CD4-positive, alpha-beta T cell treated with Interleukin-15 for 4 hours (primary cell): Measurements from ENCODE around the gene POLE3.
"Not testable (repeated sequence)": the region's sequence is repeated elsewhere in the genome, so short reads cannot be mapped to it uniquely, and the experiment has no call there.

Experiments
- DNase-seq: peaks from one replicate; pipeline ENCODE4 v3.0.0-alpha.2; 2020; ENCODE audit warnings: low spot score

The POLE3 gene, protein sequence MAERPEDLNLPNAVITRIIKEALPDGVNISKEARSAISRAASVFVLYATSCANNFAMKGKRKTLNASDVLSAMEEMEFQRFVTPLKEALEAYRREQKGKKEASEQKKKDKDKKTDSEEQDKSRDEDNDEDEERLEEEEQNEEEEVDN

GRCh38 chr9:113410207-113410864 is at the start of gene POLE3, which contains the start of gene C9orf43:
POLE3 (minus strand) TSS chr9:113410675; CDS start chr9:113410293, 382 bp downstream.
C9orf43 (plus strand) TSS chr9:113410747; CDS start chr9:113413494, 2,747 bp downstream.
- DNase-seq: peak; percentile 93

DNA sequence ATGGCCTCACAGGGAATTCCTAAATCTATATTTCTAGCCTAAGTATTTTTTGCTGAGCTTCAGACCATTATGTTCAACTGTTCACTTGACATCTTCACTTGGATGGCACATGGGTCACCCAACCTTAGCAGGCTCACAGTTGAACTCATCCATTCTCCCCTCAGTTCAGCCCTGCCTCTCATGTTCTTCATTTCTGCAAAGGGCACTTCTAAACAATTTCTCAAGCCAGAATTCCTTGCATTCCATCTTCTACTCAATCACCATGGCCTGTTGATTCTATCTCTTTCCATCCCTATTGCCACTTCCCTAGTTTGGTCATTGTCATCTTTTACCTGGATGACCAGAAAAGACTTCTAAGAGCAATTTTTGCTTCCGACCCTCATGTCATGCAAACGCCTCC is 45.8 kb upstream of the POLE3 start:
- no peak for DNase-seq

DNA sequence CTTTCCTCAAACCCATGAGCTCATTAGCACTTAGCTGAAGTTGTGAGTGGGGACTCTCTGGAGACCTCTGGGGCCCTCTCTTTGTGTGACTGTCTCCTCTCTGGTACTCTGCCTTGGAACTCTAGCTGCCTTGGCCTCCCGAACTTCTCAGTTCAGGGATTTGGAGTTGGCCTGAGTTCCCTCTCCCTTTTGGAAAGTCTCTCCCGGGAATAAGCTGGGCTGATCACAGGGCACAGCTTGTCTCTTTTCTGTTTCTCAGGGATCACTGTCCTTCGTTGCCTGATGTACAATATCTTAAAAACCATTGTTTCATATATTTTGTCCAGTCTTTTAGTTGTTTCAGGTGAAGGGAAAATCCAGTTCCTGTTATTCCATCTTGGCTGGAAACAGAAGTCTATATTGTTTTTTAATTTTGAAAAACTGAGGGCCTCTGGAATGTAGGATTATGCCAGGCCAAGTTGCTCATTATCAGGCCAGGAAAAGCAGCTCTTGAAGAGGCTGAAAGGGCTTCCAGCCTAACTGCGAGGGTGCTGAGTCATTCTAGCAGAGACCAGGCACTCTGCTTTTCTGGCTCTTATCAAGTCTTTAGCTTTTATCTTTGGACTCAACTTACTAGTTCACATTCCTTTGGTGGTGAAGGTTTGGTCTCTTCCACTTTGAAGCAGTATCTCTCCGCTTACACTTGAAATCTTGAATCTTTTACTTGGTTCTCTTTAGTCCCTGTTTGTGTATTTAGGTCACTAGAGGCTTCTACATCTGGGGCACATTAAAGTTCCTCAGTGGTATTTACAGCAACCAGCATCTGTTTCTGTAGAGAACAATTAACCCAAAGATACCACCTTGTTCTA is 44.7 kb upstream of the POLE3 start:
- DNase-seq: no peak

GRCh38 chr9:113452113-113452605 is 41.7 kb upstream of the POLE3 start:
- no peak for DNase-seq

GRCh38 chr9:113449376-113449775 is 38.9 kb upstream of the POLE3 start:
- DNase-seq: no peak

DNA sequence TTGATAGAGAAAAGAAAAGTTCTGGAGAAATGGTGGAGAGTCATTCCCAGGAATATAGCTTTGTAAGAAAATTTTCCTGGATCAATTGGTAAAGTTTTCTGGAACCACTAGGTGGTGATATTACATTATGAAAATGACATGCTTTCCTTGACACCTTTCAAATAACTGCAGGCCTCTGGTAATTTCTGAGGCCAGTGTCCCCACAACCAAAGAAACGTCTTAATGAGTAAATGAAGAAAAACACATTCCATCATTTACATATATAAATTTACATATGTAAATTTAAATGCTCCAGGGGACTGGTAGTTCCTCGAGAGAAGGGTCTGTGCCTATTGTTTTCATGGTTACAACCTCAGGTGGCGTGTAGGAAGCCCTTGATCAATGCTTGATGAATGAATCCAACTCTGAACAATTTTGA is 35.9 kb upstream of the POLE3 start:
- DNase-seq: peak; percentile 29

DNA sequence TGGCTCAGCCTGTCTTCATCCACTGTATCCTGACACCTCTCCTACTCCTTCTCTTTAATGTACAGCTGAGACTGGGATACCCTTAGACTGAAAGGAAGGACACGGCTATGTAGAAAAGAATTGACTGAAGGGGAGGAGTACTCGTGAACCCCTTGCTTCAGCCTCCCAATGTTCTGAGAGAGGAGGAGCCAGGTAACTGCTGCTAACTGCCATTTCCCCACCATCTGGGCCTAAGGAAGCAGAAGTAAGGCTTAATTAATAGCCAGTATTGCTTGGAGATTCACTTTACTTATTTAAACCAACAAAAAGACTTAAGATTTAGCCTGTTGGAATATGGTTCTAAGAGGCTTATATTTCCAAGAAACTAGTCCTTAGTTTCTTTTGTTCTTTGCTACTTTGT is 34.3 kb upstream of the POLE3 start:
- DNase-seq: no peak

DNA sequence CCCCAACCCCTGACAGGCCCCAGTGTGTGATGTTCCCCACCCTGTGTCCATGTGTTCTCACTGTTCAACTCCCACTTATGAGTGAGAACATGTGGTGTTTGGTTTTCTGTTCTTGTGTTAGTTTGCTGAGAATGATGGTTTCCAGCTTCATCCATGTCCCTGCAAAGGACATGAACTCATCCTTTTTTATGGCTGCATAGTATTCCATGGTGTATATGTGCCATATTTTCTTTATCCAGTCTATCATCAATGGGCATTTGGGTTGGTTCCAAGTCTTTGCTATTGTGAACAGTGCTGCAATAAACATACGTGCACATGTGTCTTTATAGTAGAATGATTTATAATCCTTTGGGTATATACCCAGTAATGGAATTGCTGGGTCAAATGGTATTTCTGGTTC is 27.2 kb upstream of the POLE3 start:
- not testable (repeated sequence) for DNase-seq

DNA sequence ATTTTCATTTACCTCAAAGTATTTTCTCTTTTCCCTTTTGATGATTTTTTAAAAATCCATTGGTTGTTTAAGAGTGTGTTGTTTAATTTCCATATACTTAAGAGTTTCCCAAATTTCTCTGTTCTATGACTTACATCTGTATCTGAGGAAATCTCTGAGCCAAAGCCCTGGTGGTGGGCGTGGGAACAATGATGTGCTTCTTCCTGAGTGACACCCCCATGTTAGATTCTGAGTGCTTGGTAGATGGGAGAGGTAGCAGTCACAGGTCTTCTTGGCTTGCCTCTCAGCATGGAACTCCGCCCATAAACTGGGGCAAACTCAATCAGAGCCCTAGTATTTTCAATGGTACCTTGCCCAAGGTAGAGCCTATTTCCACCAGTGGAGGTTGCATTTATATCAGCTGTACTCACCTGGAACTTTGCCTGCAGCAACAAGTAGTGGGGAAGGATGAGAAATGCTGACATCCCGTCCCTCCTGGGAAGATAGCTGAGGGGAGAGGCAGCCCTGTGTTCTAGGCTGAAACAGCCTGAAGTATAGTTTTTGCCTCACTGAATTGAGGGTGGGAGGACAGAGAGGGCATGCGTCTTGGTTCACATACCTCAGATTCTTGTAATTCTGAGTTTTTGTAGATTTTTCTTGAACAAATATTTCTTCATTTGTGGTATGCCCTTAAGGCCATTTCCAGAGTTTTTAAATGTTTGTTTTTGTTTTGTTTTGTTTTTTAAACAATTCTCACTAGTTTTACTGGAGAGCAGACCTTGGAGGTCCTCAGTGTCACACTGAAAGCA is 26.4 kb upstream of the POLE3 start:
- no peak for DNase-seq

DNA sequence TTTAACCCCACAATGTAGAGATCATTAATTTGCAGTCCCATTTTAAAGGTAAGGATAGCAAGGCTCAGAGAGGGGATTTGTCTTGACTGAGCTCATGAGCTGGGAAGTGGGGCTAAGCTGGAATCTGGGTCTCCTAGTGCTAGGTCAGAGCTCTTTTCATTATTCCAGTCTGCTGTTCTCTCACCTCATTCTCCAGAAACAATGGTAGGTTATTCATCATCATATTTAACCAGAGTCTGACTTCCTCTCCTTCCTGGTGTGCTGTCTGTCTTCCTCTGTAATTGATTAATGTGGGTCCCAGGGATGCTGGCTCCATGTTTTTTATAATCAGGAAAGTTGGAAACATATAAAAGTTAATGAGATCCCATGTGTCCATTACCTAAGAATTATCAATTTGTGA is 20.7 kb upstream of the POLE3 start:
- DNase-seq: no peak

DNA sequence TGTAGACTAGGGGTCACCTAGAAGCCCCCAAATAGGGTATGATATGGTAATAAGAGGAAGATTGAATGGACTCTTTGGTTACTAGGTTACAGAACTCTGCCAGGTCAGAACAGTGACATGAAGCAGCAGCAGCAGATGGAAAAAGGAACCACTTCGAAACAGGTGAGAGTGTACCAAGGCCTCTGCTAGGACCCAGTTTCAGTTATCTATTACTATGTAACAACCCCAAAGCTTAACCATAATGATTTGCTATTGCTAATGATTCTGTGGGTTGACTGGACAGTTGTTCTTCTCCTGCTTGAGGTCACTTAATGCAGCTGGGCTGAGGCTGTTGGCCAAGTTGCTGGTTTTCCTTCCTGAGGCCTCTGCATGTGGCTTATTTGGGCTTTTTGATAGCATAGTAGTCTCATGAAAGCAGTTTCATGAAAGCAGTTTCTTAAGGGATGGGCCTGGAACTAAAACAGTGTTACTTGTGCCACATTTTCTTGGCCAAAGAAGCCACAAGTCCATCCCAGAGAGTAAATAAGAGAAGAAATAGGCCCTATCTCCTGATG is 17.7 kb upstream of the POLE3 start:
- DNase-seq: no peak

DNA sequence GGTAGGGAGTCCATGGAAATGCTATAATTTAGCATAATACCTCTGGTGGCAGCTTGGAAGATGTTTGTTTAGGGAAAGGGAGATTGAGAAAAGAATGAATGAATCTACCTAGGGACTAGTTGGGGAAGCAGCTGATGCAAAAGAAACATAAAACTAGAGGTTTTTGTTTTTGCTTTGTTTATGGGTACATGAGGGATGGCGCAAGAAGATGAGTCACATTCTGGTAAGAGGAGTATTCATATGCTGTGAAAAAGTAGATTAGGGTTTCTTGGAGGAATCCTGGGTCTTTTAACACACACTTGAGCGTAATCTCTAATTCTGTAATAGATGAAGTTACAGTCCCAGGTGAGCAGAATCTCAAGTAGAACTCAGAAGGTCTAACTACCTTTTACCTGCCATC is 17.2 kb upstream of the POLE3 start:
- no peak for DNase-seq

GRCh38 chr9:113426701-113427100 is 16.2 kb upstream of the POLE3 start:
- no peak for DNase-seq

GRCh38 chr9:113425072-113425471 is 14.6 kb upstream of the POLE3 start:
- DNase-seq: no peak

- no peak for DNase-seq
These were observed 11.3 kb upstream of the POLE3 start for GRCh38 chr9:113421726-113422125.

DNA sequence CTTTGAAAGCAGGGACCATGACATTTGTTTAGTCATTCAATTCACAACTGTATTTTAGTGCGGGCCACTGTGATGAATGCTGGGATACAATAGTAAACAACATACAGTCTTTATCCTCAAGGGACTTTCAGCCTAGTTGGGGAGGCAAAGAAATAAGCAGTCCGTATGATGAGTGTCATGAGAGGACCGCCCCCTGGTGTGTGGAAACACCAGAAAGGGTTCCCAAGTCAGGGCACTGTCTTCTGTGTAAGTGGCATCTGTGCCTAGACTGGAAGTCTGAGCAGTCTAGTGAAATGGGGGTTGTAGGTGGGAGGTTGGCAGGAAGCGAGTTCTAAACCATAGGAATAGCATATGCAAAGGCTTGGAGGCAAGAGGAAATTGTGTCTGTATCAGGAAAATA is 6.9 kb upstream of the POLE3 start:
- DNase-seq: peak; percentile 6

GRCh38 chr9:113416149-113416721 is 5.8 kb upstream of the POLE3 start:
- DNase-seq: no peak

DNA sequence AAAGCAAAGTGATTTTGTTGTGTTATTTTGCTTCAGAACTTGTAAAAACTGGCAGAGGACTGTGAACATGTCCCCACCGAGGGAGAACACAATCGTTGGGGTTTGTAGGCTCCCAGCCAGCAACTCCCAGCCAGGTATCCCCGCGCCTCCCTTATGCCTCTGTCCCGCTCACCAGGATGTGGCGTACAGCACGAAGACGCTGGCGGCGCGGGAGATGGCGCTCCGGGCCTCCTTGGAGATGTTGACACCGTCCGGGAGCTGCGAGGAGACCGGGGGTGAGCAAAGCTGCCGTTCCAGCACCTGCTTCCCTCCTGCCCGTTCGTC is 630 bp downstream of the POLE3 start:
- no peak for DNase-seq

DNA sequence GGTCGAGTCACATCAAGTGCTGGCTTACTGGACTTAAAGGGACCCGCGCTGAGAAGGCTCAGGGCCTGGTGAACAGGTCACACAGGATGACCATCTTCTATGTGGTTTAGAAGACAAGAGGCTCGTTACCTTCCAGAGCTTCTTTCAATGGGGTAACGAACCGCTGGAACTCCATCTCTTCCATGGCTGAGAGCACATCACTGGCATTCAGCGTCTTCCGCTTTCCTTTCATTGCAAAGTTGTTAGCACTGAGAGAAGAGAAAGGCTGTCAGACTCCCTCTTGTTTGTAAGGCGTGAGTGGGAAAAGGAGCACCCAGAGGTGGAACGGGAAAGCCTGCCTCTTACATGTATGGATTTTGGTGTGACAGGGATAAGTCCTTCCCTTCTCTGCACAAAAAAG is 994 bp downstream of the POLE3 start:
- DNase-seq: no peak

DNA sequence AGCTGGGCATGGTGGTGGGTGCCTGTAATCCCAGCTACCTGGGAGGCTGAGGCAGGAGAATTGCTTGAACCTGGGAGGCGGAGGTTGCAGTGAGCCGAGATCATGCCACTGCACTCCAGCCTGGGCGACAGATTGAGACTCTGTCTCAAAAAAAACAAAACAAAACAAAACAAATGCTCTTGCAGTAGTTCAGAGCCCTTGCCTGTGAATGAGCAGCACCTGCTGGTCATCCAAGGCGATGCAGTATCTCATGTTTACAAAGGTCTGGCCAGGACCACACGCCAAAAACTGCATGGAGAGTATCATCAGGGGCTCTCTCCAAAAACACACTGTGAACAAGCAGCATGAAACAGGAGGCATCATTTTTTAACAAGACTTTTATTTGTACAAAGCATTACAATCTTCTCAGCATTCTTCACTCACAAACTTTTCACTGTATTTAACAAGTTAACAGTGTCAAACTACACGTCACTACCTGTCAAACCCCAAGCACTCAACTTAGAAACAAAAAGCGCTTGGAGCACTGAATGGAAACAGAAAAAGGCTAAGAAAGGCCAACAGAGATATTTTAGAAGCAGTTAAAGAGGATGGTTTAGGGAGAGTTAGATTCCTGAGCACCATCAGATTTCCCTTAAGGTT is 3.5 kb downstream of the POLE3 start:
- peak; percentile 66 for DNase-seq

- DNase-seq: not testable (repeated sequence)
These were observed 4.1 kb downstream of the POLE3 start for GRCh38 chr9:113406353-113406752.
